ENCODE measurements around the gene STXBP5. TPM values are rescaled to one million over a fixed set of nuclear protein-coding genes. Genes with fewer than 3 reads are reported as not detected.

STXBP5 gene
- total and polyA plus RNA-seq, 8 donors = 11.1 to 27.7 (median 13.3) TPM

GRCh38 chr6:147310521-147310920 is 106.3 kb downstream of the STXBP5 start:
- no peaks in the 10 kb centered on the region for H3K9me3 ChIP-seq
- H3K4me3 ChIP-seq = no peak overlapping the region
- DNase-seq (no peak), ATAC-seq (no peak)
- H3K27ac ChIP-seq = no peak overlapping the region
- peaks cover 0 to 10% of the 10 kb centered on the region in 2 donors for H3K4me1 ChIP-seq
- H3K27me3 ChIP-seq = no peaks in the 10 kb centered on the region
- peaks cover 0 to 18% of the 10 kb centered on the region in 2 donors for H3K36me3 ChIP-seq
- no peak for TF ChIP-seq CTCF (IDR thresholded peaks at IDR 0.05)
- intact Hi-C loops (cut with DNase I) = no loop called here

GRCh38 chr6:147311218-147311617 is 107.0 kb downstream of the STXBP5 start:
- H3K27ac ChIP-seq = no peak overlapping the region
- DNase-seq = no peak
- no peak for TF ChIP-seq CTCF (IDR thresholded peaks at IDR 0.05)

GRCh38 chr6:147321260-147321659 is 117.0 kb downstream of the STXBP5 start:
- Histone ChIP-seq H3K4me1 (peaks cover 0 to 24% of the 10 kb centered on the region in 2 donors), H3K4me3 (no peak overlapping the region), H3K36me3 (peaks cover 0 to 15% of the 10 kb centered on the region in 2 donors), H3K27me3 (no peaks in the 10 kb centered on the region), H3K27ac (peak overlapping the region in 1 of 2 donors; percentile 89), H3K9me3 (no peaks in the 10 kb centered on the region)
- ATAC-seq (no peak), DNase-seq (no peak)
- TF ChIP-seq CTCF (IDR thresholded peaks at IDR 0.05) = no peak
- intact Hi-C loops (cut with DNase I) = no loop called here

More at GRCh38 chr6:147311218-147311617, 107.0 kb downstream of the STXBP5 start:
- ATAC-seq = no peak
- Histone ChIP-seq H3K36me3 (peaks cover 0 to 25% of the 10 kb centered on the region in 2 donors), H3K9me3 (no peaks in the 10 kb centered on the region), H3K27me3 (no peaks in the 10 kb centered on the region), H3K4me3 (no peak overlapping the region), H3K4me1 (peaks cover 0 to 10% of the 10 kb centered on the region in 2 donors)
- intact Hi-C loops (cut with DNase I) = no loop called here

GRCh38 chr6:147322299-147323162 is 118.3 kb downstream of the STXBP5 start:
- TF ChIP-seq CTCF (IDR thresholded peaks at IDR 0.05) = no peak
- Histone ChIP-seq H3K9me3 (no peaks in the 10 kb centered on the region), H3K27me3 (no peaks in the 10 kb centered on the region), H3K27ac (peak overlapping the region; percentile 31 to 89), H3K4me3 (peak overlapping the region in 1 of 2 donors; percentile 9), H3K4me1 (peaks cover 0 to 24% of the 10 kb centered on the region in 2 donors), H3K36me3 (peaks cover 0 to 22% of the 10 kb centered on the region in 2 donors)
- peak; percentile 88 for ATAC-seq
- intact Hi-C loops (cut with DNase I) = no loop called here
- peak in 2 of 4 donors; percentile 25 to 53 for DNase-seq

GRCh38 chr6:147325557-147325956 is 121.3 kb downstream of the STXBP5 start:
- H3K36me3 ChIP-seq = peaks cover 0 to 34% of the 10 kb centered on the region in 2 donors
- no peaks in the 10 kb centered on the region for H3K9me3 ChIP-seq
- H3K27me3 ChIP-seq = no peaks in the 10 kb centered on the region
- TF ChIP-seq CTCF (IDR thresholded peaks at IDR 0.05) = no peak
- no peak for DNase-seq
- peaks cover 0 to 24% of the 10 kb centered on the region in 2 donors for H3K4me1 ChIP-seq
- no peak overlapping the region for H3K4me3 ChIP-seq
- no peak for ATAC-seq
- intact Hi-C loops (cut with DNase I) = no loop called here
- H3K27ac ChIP-seq = no peak overlapping the region
